ACC112 (cell line): ENCODE measurements around the gene PLEKHG4B.

Experiments used
- H2AFZ ChIP-seq: fragments of 200-600 bp; sonication (generic); one replicate; pipeline ENCODE4 v1.6.0; 2017; ENCODE audit warnings: antibody characterized with exemption, low read length; ENCODE audit not compliant: unreplicated experiment
- H3K27ac ChIP-seq: fragments of 200-600 bp; sonication (generic); 2 replicates; pipeline ENCODE4 v1.5.1; 2014; ENCODE audit warnings: low read depth, mild to moderate bottlenecking, antibody characterized with exemption, low read length, moderate library complexity
- H3K27me3 ChIP-seq: fragments of 200-600 bp; sonication (generic); 2 replicates; pipeline ENCODE4 v1.6.1; 2014; ENCODE audit warnings: mild to moderate bottlenecking, antibody characterized with exemption, low read length, moderate library complexity, mixed read lengths; ENCODE audit not compliant: insufficient read depth
- H3K36me3 ChIP-seq: fragments of 200-600 bp; sonication (generic); 2 replicates; pipeline ENCODE4 v1.6.1; 2016; ENCODE audit warnings: mild to moderate bottlenecking, antibody characterized with exemption, low read length, moderate library complexity, mixed read lengths; ENCODE audit not compliant: insufficient read depth
- H3K4me1 ChIP-seq: fragments of 200-600 bp; sonication (generic); one replicate; pipeline ENCODE4 v1.6.1; 2016; ENCODE audit warnings: low read length, mixed read lengths; ENCODE audit not compliant: insufficient read depth, unreplicated experiment, control insufficient read depth
- H3K4me3 ChIP-seq: fragments of 200-600 bp; sonication (generic); 2 replicates; pipeline ENCODE4 v1.5.1; 2014; ENCODE audit warnings: mild to moderate bottlenecking, low read depth, low read length
- H3K79me2 ChIP-seq: fragments of 200-600 bp; sonication (generic); one replicate; pipeline ENCODE4 v1.6.0; 2016; ENCODE audit warnings: low read length; ENCODE audit not compliant: control insufficient read depth, unreplicated experiment, insufficient read depth

Gene PLEKHG4B

GRCh38 chr5:111171-111570 is 19.2 kb downstream of the PLEKHG4B start:
- Histone ChIP-seq H3K27me3 (peaks cover 52% of the 10 kb centered on the region), H3K36me3 (no peaks in the 10 kb centered on the region)

DNA sequence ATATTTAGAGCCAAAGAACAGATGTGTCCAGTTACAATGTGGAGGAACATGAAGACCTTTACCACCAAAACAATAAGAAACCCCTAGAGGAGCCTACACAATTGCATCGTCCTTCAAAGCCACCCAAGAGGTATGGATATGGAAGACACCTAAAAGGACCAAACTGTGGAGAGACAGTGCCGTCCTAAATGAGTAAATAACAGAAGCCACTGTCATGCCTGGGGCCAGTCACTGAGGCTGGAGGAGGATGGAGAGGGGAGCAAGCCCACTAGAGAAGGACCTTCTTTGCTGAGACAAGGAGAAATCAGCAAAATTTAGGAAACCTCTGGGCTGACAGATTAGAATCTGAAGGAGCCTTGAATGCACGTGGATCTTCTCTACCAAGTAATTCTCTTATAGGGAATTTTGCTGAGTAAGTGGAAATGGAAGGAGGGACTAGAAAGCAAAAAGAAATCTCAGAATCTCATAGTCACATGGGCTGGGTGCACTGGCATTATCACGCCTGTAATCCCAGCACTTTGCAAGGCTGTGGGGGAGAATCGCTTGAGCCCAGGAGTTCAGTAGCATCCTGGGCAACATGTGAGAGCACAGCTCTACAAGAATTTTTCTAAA is 27.6 kb downstream of the PLEKHG4B start:
- Histone ChIP-seq H3K4me3 (no peak overlapping the region), H3K36me3 (no peaks in the 10 kb centered on the region), H3K79me2 (no peaks in the 10 kb centered on the region), H3K4me1 (no peaks in the 10 kb centered on the region), H2AFZ (no peak overlapping the region), H3K27me3 (peaks cover 84% of the 10 kb centered on the region), H3K27ac (no peak overlapping the region)

More at GRCh38 chr5:111171-111570, 19.2 kb downstream of the PLEKHG4B start:
- Histone ChIP-seq H3K27ac (no peak overlapping the region), H3K79me2 (no peaks in the 10 kb centered on the region), H3K4me3 (no peak overlapping the region), H3K4me1 (no peaks in the 10 kb centered on the region), H2AFZ (no peak overlapping the region)

DNA sequence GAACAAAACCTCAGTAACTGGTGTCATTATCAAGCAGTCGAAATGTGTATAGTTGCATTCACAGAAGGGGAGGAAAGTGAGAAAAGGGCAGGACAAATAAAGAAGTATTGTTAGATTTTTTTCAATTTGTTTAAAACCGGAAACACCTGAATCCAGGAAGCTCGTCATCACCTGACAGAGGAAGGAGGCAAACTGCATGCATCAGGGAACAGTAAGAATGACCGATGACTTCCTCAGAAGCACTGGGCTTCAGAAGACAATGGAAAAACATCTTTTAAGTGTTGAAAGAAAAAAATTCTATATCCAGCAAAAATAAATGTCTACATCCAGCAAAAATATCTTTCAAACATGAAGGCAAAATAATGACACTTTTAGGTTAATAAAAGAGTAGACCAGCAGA is 29.5 kb downstream of the PLEKHG4B start:
- H3K4me1 ChIP-seq, result no peaks in the 10 kb centered on the region
- no peak overlapping the region for H3K27ac ChIP-seq
- H3K36me3 ChIP-seq, result no peaks in the 10 kb centered on the region
- no peak overlapping the region for H3K4me3 ChIP-seq
- peaks cover 82% of the 10 kb centered on the region for H3K27me3 ChIP-seq
- H3K79me2 ChIP-seq, result no peaks in the 10 kb centered on the region
- no peak overlapping the region for H2AFZ ChIP-seq

DNA sequence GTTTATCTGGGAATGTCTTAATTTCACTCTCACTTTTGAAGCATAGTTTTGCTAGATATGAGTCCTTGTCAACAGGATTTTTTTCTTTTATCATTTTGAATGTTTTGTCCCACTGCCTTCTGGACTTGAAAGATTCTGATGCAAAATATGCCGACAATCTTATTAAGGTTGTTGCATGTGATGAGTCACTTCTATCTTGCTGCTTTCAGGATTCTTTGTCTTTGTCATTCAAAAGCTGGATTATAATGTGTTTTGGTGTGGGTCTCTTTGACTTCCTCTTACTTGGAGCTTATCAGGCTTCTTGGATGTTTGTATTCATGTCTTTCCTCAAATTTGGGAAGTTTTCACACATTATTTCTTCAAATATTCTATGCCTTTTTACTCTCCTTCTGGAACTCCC is 33.8 kb downstream of the PLEKHG4B start:
- H3K27me3 ChIP-seq, result peaks cover 80% of the 10 kb centered on the region
- H2AFZ ChIP-seq, result no peak overlapping the region
- H3K27ac ChIP-seq, result no peak overlapping the region
- no peaks in the 10 kb centered on the region for H3K79me2 ChIP-seq
- H3K4me3 ChIP-seq, result no peak overlapping the region
- H3K4me1 ChIP-seq, result peaks cover 14% of the 10 kb centered on the region
- H3K36me3 ChIP-seq, result no peaks in the 10 kb centered on the region

- Histone ChIP-seq H3K79me2 (no peaks in the 10 kb centered on the region), H3K4me1 (peaks cover 14% of the 10 kb centered on the region), H2AFZ (no peak overlapping the region), H3K27ac (no peak overlapping the region), H3K27me3 (peaks cover 73% of the 10 kb centered on the region), H3K36me3 (no peaks in the 10 kb centered on the region), H3K4me3 (no peak overlapping the region)
Observed at GRCh38 chr5:126806-127205, 34.8 kb downstream of the PLEKHG4B start.

DNA sequence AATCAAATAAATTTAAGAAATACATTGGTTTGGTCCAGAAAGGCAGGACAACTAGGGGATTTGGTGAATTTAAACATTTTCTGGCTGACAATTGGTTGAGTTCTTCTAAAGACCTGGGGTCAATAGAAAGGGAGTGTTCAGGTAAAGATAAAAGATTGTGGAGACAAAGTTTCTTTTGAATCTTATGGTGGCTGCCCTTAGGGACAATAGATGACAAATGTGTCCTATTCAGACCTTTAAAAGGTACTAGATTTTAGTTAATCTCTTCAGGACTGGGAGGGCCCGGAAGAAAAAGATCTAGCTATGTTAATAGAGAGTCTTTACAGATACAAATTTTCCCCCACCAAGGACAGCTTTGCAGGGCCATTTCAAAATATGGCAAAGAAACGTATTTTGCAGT is 35.9 kb downstream of the PLEKHG4B start:
- Histone ChIP-seq H3K4me3 (no peak overlapping the region), H3K79me2 (no peaks in the 10 kb centered on the region), H3K27me3 (peaks cover 78% of the 10 kb centered on the region), H3K27ac (no peak overlapping the region), H3K36me3 (no peaks in the 10 kb centered on the region), H3K4me1 (peaks cover 14% of the 10 kb centered on the region), H2AFZ (no peak overlapping the region)

DNA sequence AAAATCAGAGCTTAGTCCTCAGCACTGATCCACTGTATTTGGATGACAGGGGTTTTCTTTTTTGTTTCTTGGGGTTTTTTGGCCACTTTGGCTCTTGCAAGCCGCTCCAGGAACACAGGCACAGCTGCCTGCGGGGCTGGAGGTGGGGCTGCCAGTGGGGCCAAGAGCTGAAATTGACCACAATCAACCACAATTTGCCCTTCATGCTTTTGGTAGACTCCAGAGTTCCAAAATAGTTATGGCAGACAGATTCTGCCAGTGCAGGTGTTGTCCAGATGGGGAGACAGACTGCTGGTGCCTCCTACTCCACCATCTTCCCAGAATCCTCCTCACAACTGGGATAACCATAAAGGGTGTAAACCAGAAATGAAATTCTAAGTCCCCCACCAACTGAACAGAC is 36.5 kb downstream of the PLEKHG4B start:
- Histone ChIP-seq H3K4me3 (no peak overlapping the region), H3K79me2 (no peaks in the 10 kb centered on the region), H3K4me1 (peaks cover 14% of the 10 kb centered on the region), H3K27me3 (peaks cover 78% of the 10 kb centered on the region), H2AFZ (no peak overlapping the region), H3K27ac (no peak overlapping the region), H3K36me3 (no peaks in the 10 kb centered on the region)

GRCh38 chr5:129148-129547 is 37.2 kb downstream of the PLEKHG4B start:
- H3K36me3 ChIP-seq, result no peaks in the 10 kb centered on the region
- H3K4me3 ChIP-seq, result no peak overlapping the region
- H3K27ac ChIP-seq, result no peak overlapping the region
- H3K4me1 ChIP-seq, result peaks cover 14% of the 10 kb centered on the region
- no peaks in the 10 kb centered on the region for H3K79me2 ChIP-seq
- H2AFZ ChIP-seq, result no peak overlapping the region
- peaks cover 73% of the 10 kb centered on the region for H3K27me3 ChIP-seq

GRCh38 chr5:129820-130219 is 37.9 kb downstream of the PLEKHG4B start:
- H3K4me3 ChIP-seq, result no peak overlapping the region
- peaks cover 67% of the 10 kb centered on the region; the same call in 1 of the 2 replicates for H3K27me3 ChIP-seq
- no peaks in the 10 kb centered on the region for H3K36me3 ChIP-seq
- peaks cover 14% of the 10 kb centered on the region for H3K4me1 ChIP-seq
- H2AFZ ChIP-seq, result no peak overlapping the region
- peak overlapping the region; percentile 42; the same call in 1 of the 2 replicates for H3K27ac ChIP-seq
- H3K79me2 ChIP-seq, result no peaks in the 10 kb centered on the region

DNA sequence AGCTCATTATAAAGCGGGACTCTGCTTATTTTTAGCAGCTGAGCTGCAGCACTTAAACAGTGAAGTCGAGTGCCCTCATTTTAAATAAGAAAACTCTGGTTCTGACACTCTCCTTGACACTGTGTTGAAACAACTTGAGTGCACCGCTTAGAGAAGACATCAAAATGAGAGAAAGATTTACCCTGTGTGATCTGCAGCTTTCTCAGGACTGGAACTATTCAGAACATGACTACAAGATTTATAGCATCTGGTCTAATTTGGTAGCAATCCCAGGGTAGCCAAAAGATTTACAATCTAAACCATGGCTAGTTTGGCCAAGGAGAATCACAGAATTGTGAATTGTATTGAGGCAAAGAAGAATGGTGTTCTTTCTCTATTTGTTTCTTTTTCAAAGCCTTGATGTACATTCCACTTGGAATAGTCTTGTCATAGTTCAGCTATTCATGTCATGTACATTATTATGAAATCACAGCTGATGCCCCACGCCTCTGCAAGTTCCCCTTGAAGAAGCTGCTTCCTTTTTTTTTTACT is 38.7 kb downstream of the PLEKHG4B start:
- Histone ChIP-seq H3K4me1 (peaks cover 14% of the 10 kb centered on the region), H3K36me3 (no peaks in the 10 kb centered on the region), H3K27ac (peak overlapping the region; percentile 42), H2AFZ (no peak overlapping the region), H3K4me3 (no peak overlapping the region), H3K79me2 (no peaks in the 10 kb centered on the region), H3K27me3 (peaks cover 61% of the 10 kb centered on the region; the same call in 1 of the 2 replicates)

- Histone ChIP-seq H3K27ac (no peak overlapping the region), H3K79me2 (no peaks in the 10 kb centered on the region), H3K4me1 (no peaks in the 10 kb centered on the region), H3K27me3 (peaks cover 42% of the 10 kb centered on the region), H3K36me3 (no peaks in the 10 kb centered on the region), H2AFZ (no peak overlapping the region), H3K4me3 (no peak overlapping the region)
Observed at GRCh38 chr5:136901-137300, 44.9 kb downstream of the PLEKHG4B start.
